Mesenchymal stem cell (in vitro differentiated cells and primary cell): ENCODE measurements around the gene DYNC2H1.
A peak's percentile ranks its signal among the peaks of the same experiment; 100 is the strongest.

ENCODE experiments used
- DNase-seq: peaks from one replicate; pipeline ENCODE4 v3.0.0-alpha.2; 2013
- H2AFZ ChIP-seq: one replicate; pipeline ENCODE4 v1.6.1; 2013; ENCODE audit warnings: low read depth, mild to moderate bottlenecking, control low read depth, inconsistent platforms, low read length, moderate library complexity
- H2AK5ac ChIP-seq: 2 replicates; pipeline ENCODE4 v1.6.1; 2013; ENCODE audit warnings: low read length, moderate library complexity, mild to moderate bottlenecking, inconsistent platforms; ENCODE audit not compliant: severe bottlenecking
- H2BK120ac ChIP-seq: one replicate; pipeline ENCODE4 v1.6.1; 2013; ENCODE audit warnings: low read depth, mild to moderate bottlenecking, inconsistent platforms, low read length, moderate library complexity
- H2BK12ac ChIP-seq, 2 experiments: one replicate each; pipeline ENCODE4 v1.6.1; 2013; ENCODE audit warnings: inconsistent platforms in 2 of 2, low read length in 2 of 2, mild to moderate bottlenecking in 2 of 2, moderate library complexity in 2 of 2, control low read depth in 1 of 2
- H2BK15ac ChIP-seq: one replicate; pipeline ENCODE4 v1.6.1; 2013; ENCODE audit warnings: mild to moderate bottlenecking, low read depth, inconsistent platforms; ENCODE audit not compliant: poor library complexity, severe bottlenecking
- H2BK5ac ChIP-seq: 2 replicates; pipeline ENCODE4 v1.6.1; 2013; ENCODE audit warnings: low read depth, mild to moderate bottlenecking, low read length, control low read depth, inconsistent platforms; ENCODE audit not compliant: poor library complexity, severe bottlenecking
- H3K14ac ChIP-seq, 2 experiments: one replicate each; pipeline ENCODE4 v1.6.1; 2013; ENCODE audit warnings: inconsistent platforms in 2 of 2, low read length in 2 of 2, control low read depth in 1 of 2, mild to moderate bottlenecking in 1 of 2, moderate library complexity in 1 of 2
- H3K18ac ChIP-seq, 2 experiments: one replicate each; pipeline ENCODE4 v1.6.1; 2013; ENCODE audit warnings: inconsistent platforms in 2 of 2, low read length in 2 of 2, control low read depth in 1 of 2, low read depth in 1 of 2, mild to moderate bottlenecking in 1 of 2
- H3K23ac ChIP-seq, 2 experiments: one replicate each; pipeline ENCODE4 v1.6.1; 2013; ENCODE audit warnings: inconsistent platforms in 2 of 2, low read length in 2 of 2, mild to moderate bottlenecking in 2 of 2, moderate library complexity in 2 of 2, control low read depth in 1 of 2
- H3K27ac ChIP-seq: 2 replicates; pipeline ENCODE4 v1.5.1; 2013; ENCODE audit warnings: mild to moderate bottlenecking, moderate library complexity, low read length, control low read depth, inconsistent platforms; ENCODE audit not compliant: poor library complexity, severe bottlenecking
- H3K27me3 ChIP-seq, 2 experiments: 2 replicates each; pipeline versions ENCODE4 v1.6.1 to v1.7.0; 2013; ENCODE audit warnings: low read length in 2 of 2, mild to moderate bottlenecking in 2 of 2, moderate library complexity in 2 of 2, control low read depth in 1 of 2, inconsistent platforms in 1 of 2; ENCODE audit not compliant: control insufficient read depth in 1 of 2, insufficient read depth in 1 of 2
- H3K36me3 ChIP-seq, 2 experiments: 2 replicates each; pipeline versions ENCODE4 v1.6.1 to v1.7.0; 2013; ENCODE audit warnings: low read length in 2 of 2, control low read depth in 1 of 2, inconsistent platforms in 1 of 2, low read depth in 1 of 2, mild to moderate bottlenecking in 1 of 2; ENCODE audit not compliant: insufficient read depth in 2 of 2, control insufficient read depth in 1 of 2
- H3K4ac ChIP-seq, 2 experiments: one replicate each; pipeline ENCODE4 v1.6.1; 2013; ENCODE audit warnings: inconsistent platforms in 2 of 2, low read length in 2 of 2, mild to moderate bottlenecking in 2 of 2, moderate library complexity in 2 of 2, control low read depth in 1 of 2, low read depth in 1 of 2
- H3K4me1 ChIP-seq: 2 replicates; pipeline ENCODE4 v1.6.1; 2013; ENCODE audit warnings: low read depth, low read length, control low read depth; ENCODE audit not compliant: control insufficient read depth, insufficient read depth
- H3K4me2 ChIP-seq: 2 replicates; pipeline ENCODE4 v1.6.1; 2013; ENCODE audit warnings: low read length, mild to moderate bottlenecking, inconsistent platforms; ENCODE audit not compliant: poor library complexity, severe bottlenecking
- H3K4me3 ChIP-seq, 2 experiments: 2 replicates each; pipeline versions ENCODE4 v1.5.1 to v1.7.0; 2013; ENCODE audit warnings: low read length in 2 of 2, mild to moderate bottlenecking in 2 of 2, control low read depth in 1 of 2, low read depth in 1 of 2; ENCODE audit not compliant: insufficient read depth in 1 of 2
- H3K79me1 ChIP-seq: replicated peaks from 2 replicates; pipeline ENCODE4 v1.6.1; 2013; ENCODE audit warnings: mild to moderate bottlenecking, control low read depth, low read length, inconsistent platforms; ENCODE audit not compliant: poor library complexity, severe bottlenecking
- H3K9ac ChIP-seq: 2 replicates; pipeline ENCODE4 v1.7.0; 2013; ENCODE audit warnings: mild to moderate bottlenecking, low read length, moderate library complexity
- H3K9me3 ChIP-seq: 2 replicates; pipeline ENCODE4 v1.7.0; 2013; ENCODE audit warnings: mild to moderate bottlenecking, low read length; ENCODE audit not compliant: control insufficient read depth
- H4K8ac ChIP-seq: one replicate; pipeline ENCODE4 v1.6.1; 2013; ENCODE audit warnings: inconsistent platforms, mild to moderate bottlenecking, low read length, moderate library complexity
- H4K91ac ChIP-seq: one replicate; pipeline ENCODE4 v1.6.1; 2013; ENCODE audit warnings: mild to moderate bottlenecking, low read length, inconsistent platforms
- WGBS: methylation state at CpG from one replicate; pipeline ENCODE4 v1.1.7; 2013; ENCODE audit warnings: mixed read lengths; 5-methylcytosine and 5-hydroxymethylcytosine counted together

DYNC2H1 gene

DNA sequence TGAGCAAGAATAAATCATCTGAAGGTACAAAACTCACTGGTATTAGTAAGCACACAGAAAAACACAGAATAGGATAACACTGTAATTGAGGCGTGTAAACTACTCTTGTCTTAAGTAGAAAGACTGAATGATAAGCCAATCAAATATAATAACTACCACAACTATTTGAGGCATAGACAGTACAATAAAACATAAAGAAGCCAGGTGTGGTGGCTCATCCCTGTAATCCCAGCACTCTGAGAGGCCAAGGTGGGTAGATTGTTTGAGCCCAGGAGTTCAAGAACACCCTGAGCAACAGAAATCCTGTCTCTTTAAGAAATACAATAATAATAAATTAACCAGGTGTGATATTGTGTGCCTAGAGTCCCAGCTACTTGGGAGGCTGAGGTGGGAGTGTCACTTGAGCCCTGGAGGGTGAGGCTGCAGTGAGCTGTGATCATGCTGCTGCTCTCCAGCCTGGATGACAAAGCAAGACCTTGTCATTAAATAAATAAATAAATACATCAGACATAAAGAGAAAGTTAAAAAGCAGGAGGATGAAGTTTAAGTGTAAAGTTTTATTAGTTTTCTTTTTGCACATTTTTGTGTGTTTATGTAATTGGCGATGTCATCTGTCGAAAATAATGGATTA, 390.6 kb downstream of the DYNC2H1 start:
- H3K79me1 ChIP-seq: no peaks in the 10 kb centered on the region
- H3K4me1 ChIP-seq: no peaks in the 10 kb centered on the region
- DNase-seq: no peak
- no CpG with 5 or more reads among the region's 3 CpGs for WGBS
- no peak overlapping the region for H4K91ac ChIP-seq
- no peak overlapping the region for H4K8ac ChIP-seq
- H3K14ac ChIP-seq: no peak overlapping the region
- H3K27ac ChIP-seq: no peak overlapping the region
- no peak overlapping the region for H3K4me3 ChIP-seq
- H3K4ac ChIP-seq: no peak overlapping the region
- no peak overlapping the region for H2BK15ac ChIP-seq
- H3K9me3 ChIP-seq: no peaks in the 10 kb centered on the region
- no peak overlapping the region for H2BK5ac ChIP-seq
- no peak overlapping the region for H2BK12ac ChIP-seq
- no peak overlapping the region for H3K18ac ChIP-seq
- H2AK5ac ChIP-seq: no peak overlapping the region
- H3K4me2 ChIP-seq: no peak overlapping the region
- no peak overlapping the region for H2BK120ac ChIP-seq
- H3K36me3 ChIP-seq: no peaks in the 10 kb centered on the region
- H3K23ac ChIP-seq: no peak overlapping the region
- H3K9ac ChIP-seq: no peak overlapping the region
- H3K27me3 ChIP-seq: no peaks in the 10 kb centered on the region
- no peak overlapping the region for H2AFZ ChIP-seq

DNA sequence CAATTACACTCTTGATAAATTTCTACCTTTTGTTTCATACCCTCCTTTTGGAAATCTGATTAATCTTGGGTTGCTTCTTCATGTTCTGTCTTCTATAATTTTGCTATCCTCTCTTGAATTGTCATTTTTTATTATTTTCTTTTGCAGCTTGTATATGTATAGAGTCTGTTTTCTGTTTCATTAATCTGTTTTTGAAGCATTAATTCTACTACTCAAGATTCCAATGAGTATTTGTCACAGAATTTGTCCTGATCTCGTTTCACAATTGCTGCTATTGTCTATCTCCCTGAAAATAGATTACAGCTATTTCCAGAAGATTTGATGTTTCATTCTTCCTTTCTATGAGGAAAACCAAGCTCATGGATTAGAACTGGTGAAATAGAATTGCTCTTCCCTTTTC, 406.1 kb downstream of the DYNC2H1 start:
- WGBS: 60% methylated on average over 1 of the region's 1 CpG
- H2BK15ac ChIP-seq: no peak overlapping the region
- H2AFZ ChIP-seq: no peak overlapping the region
- no peak overlapping the region for H3K4ac ChIP-seq
- H4K91ac ChIP-seq: no peak overlapping the region
- no peak overlapping the region for H3K9ac ChIP-seq
- no peaks in the 10 kb centered on the region for H3K9me3 ChIP-seq
- H3K14ac ChIP-seq: no peak overlapping the region
- H3K27me3 ChIP-seq: no peaks in the 10 kb centered on the region
- H3K27ac ChIP-seq: no peak overlapping the region
- no peak overlapping the region for H3K4me3 ChIP-seq
- H3K23ac ChIP-seq: no peak overlapping the region
- H2BK5ac ChIP-seq: no peak overlapping the region
- H3K4me2 ChIP-seq: no peak overlapping the region
- no peaks in the 10 kb centered on the region for H3K79me1 ChIP-seq
- H2BK120ac ChIP-seq: no peak overlapping the region
- no peak overlapping the region for H3K18ac ChIP-seq
- no peak overlapping the region for H2AK5ac ChIP-seq
- no peaks in the 10 kb centered on the region for H3K4me1 ChIP-seq
- H2BK12ac ChIP-seq: no peak overlapping the region
- no peak for DNase-seq
- no peak overlapping the region for H4K8ac ChIP-seq
- no peaks in the 10 kb centered on the region for H3K36me3 ChIP-seq

- Histone ChIP-seq H3K36me3 (no peaks in the 10 kb centered on the region), H2AK5ac (no peak overlapping the region), H3K27ac (no peak overlapping the region), H3K4ac (no peak overlapping the region), H3K4me1 (peaks cover under 1% of the 10 kb centered on the region), H3K18ac (no peak overlapping the region), H3K4me3 (no peak overlapping the region), H3K14ac (no peak overlapping the region), H3K79me1 (no peaks in the 10 kb centered on the region), H4K8ac (no peak overlapping the region), H3K9ac (no peak overlapping the region), H3K23ac (no peak overlapping the region), H3K9me3 (no peaks in the 10 kb centered on the region), H4K91ac (no peak overlapping the region), H2BK5ac (no peak overlapping the region), H3K27me3 (no peaks in the 10 kb centered on the region), H2AFZ (no peak overlapping the region), H2BK120ac (no peak overlapping the region), H2BK12ac (no peak overlapping the region), H2BK15ac (no peak overlapping the region), H3K4me2 (no peak overlapping the region)
- WGBS: no CpG with 5 or more reads among the region's 3 CpGs
- no peak for DNase-seq
These were observed 411.6 kb downstream of the DYNC2H1 start for GRCh38 chr11:103520792-103521191.

GRCh38 chr11:103525069-103525468, 415.8 kb downstream of the DYNC2H1 start:
- Histone ChIP-seq H4K91ac (no peak overlapping the region), H3K23ac (no peak overlapping the region), H2AK5ac (no peak overlapping the region), H3K27me3 (no peaks in the 10 kb centered on the region), H3K4me2 (no peak overlapping the region), H2BK15ac (no peak overlapping the region), H3K79me1 (no peaks in the 10 kb centered on the region), H2BK120ac (no peak overlapping the region), H4K8ac (no peak overlapping the region), H3K9ac (no peak overlapping the region), H3K36me3 (no peaks in the 10 kb centered on the region), H3K14ac (no peak overlapping the region), H3K4ac (no peak overlapping the region), H3K18ac (no peak overlapping the region), H2AFZ (no peak overlapping the region), H3K9me3 (no peaks in the 10 kb centered on the region), H3K4me3 (no peak overlapping the region), H3K27ac (no peak overlapping the region), H3K4me1 (peaks cover 2% of the 10 kb centered on the region), H2BK12ac (no peak overlapping the region), H2BK5ac (no peak overlapping the region)
- WGBS: no CpG with 5 or more reads among the region's 2 CpGs
- DNase-seq: peak; percentile 20
